Dendritic cell treated with granulocyte-macrophage colony-stimulating factor and Interleukin-4, amounts not matched to agents 40 ng/mL and 50 ng/mL, for 4 days (primary cell): Measurements from ENCODE around the gene PIH1D1.
A peak's percentile ranks its signal among the peaks of the same experiment; 100 is the strongest.
"Not testable (repeated sequence)": the region's sequence is repeated elsewhere in the genome, so short reads cannot be mapped to it uniquely, and the experiment has no call there.

ENCODE experiments used
- H3K27ac Mint-ChIP-seq: one replicate; pipeline ENCODE4 v1.8.0; 2022; ENCODE audit warnings: mild to moderate bottlenecking, mixed read lengths
- H3K27me3 Mint-ChIP-seq: one replicate; pipeline ENCODE4 v1.8.0; 2022; ENCODE audit warnings: mild to moderate bottlenecking, mixed read lengths
- H3K36me3 Mint-ChIP-seq: one replicate; pipeline ENCODE4 v1.8.0; 2022; ENCODE audit warnings: low read depth, mixed read lengths
- H3K4me1 Mint-ChIP-seq: one replicate; pipeline ENCODE4 v1.8.0; 2022; ENCODE audit warnings: low read depth, mixed read lengths
- H3K4me3 Mint-ChIP-seq: one replicate; pipeline ENCODE4 v1.8.0; 2022; ENCODE audit warnings: mild to moderate bottlenecking, moderate library complexity, mixed read lengths
- H3K9me3 Mint-ChIP-seq: one replicate; pipeline ENCODE4 v1.8.0; 2022; ENCODE audit warnings: mixed read lengths
- intact Hi-C: fragments of 100-400 bp; cut with micrococcal nuclease; formaldehyde crosslinking; loops from one replicate; pipeline ENCODE4 v1.15.0; 2022

PIH1D1 gene

GRCh38 chr19:49473501-49473867 is 21.9 kb upstream of the PIH1D1 start:
- H3K9me3 Mint-ChIP-seq, intact Hi-C loops: not testable (repeated sequence)
- peaks cover 17% of the 10 kb centered on the region for H3K27me3 Mint-ChIP-seq
- peaks cover 60% of the 10 kb centered on the region for H3K4me1 Mint-ChIP-seq
- H3K36me3 Mint-ChIP-seq = peaks cover 28% of the 10 kb centered on the region
- peak overlapping the region; percentile 93 for H3K4me3 Mint-ChIP-seq
- peak overlapping the region; percentile 90 for H3K27ac Mint-ChIP-seq

- intact Hi-C loops = no loop called here
- H3K4me3 Mint-ChIP-seq = no peak overlapping the region
- H3K4me1 Mint-ChIP-seq = peaks cover 63% of the 10 kb centered on the region
- peaks cover 33% of the 10 kb centered on the region for H3K36me3 Mint-ChIP-seq
- H3K9me3 Mint-ChIP-seq = no peaks in the 10 kb centered on the region
- peak overlapping the region; percentile 90 for H3K27ac Mint-ChIP-seq
- H3K27me3 Mint-ChIP-seq = peaks cover 17% of the 10 kb centered on the region
Measured at GRCh38 chr19:49472936-49473335, 21.3 kb upstream of the PIH1D1 start.

GRCh38 chr19:49470615-49470978 is 19.0 kb upstream of the PIH1D1 start:
- Mint-ChIP-seq H3K36me3 (peaks cover 54% of the 10 kb centered on the region), H3K4me3 (no peak overlapping the region), H3K27me3 (peaks cover 14% of the 10 kb centered on the region), H3K4me1 (peaks cover 54% of the 10 kb centered on the region), H3K9me3 (no peaks in the 10 kb centered on the region), H3K27ac (peak overlapping the region; percentile 71)
- intact Hi-C loops = no loop called here

- H3K9me3 Mint-ChIP-seq = no peaks in the 10 kb centered on the region
- intact Hi-C loops = no loop called here
- H3K27me3 Mint-ChIP-seq = peaks cover 8% of the 10 kb centered on the region
- peak overlapping the region; percentile 71 for H3K27ac Mint-ChIP-seq
- peaks cover 48% of the 10 kb centered on the region for H3K4me1 Mint-ChIP-seq
- H3K36me3 Mint-ChIP-seq = peaks cover 60% of the 10 kb centered on the region
- no peak overlapping the region for H3K4me3 Mint-ChIP-seq
Measured at GRCh38 chr19:49469828-49470614, 18.4 kb upstream of the PIH1D1 start.

- peaks cover 71% of the 10 kb centered on the region for H3K36me3 Mint-ChIP-seq
- intact Hi-C loops = no loop called here
- no peaks in the 10 kb centered on the region for H3K27me3 Mint-ChIP-seq
- no peaks in the 10 kb centered on the region for H3K9me3 Mint-ChIP-seq
- H3K4me3 Mint-ChIP-seq = no peak overlapping the region
- peak overlapping the region; percentile 71 for H3K27ac Mint-ChIP-seq
- H3K4me1 Mint-ChIP-seq = peaks cover 37% of the 10 kb centered on the region
Measured at GRCh38 chr19:49468746-49469447, 17.3 kb upstream of the PIH1D1 start.

- peak overlapping the region; percentile 71 for H3K27ac Mint-ChIP-seq
- intact Hi-C loops = no loop called here
- no peaks in the 10 kb centered on the region for H3K27me3 Mint-ChIP-seq
- no peaks in the 10 kb centered on the region for H3K9me3 Mint-ChIP-seq
- peaks cover 34% of the 10 kb centered on the region for H3K4me1 Mint-ChIP-seq
- no peak overlapping the region for H3K4me3 Mint-ChIP-seq
- H3K36me3 Mint-ChIP-seq = peaks cover 76% of the 10 kb centered on the region
Measured at GRCh38 chr19:49468199-49468598, 16.6 kb upstream of the PIH1D1 start.

GRCh38 chr19:49465371-49465770 is 13.8 kb upstream of the PIH1D1 start:
- H3K9me3 Mint-ChIP-seq = no peaks in the 10 kb centered on the region
- H3K36me3 Mint-ChIP-seq = peaks cover 87% of the 10 kb centered on the region
- H3K4me3 Mint-ChIP-seq = no peak overlapping the region
- no peaks in the 10 kb centered on the region for H3K27me3 Mint-ChIP-seq
- intact Hi-C loops = no loop called here
- peaks cover 22% of the 10 kb centered on the region for H3K4me1 Mint-ChIP-seq
- H3K27ac Mint-ChIP-seq = no peak overlapping the region

GRCh38 chr19:49463960-49464740 is 12.5 kb upstream of the PIH1D1 start:
- Mint-ChIP-seq H3K36me3 (peaks cover 90% of the 10 kb centered on the region), H3K4me1 (peaks cover 10% of the 10 kb centered on the region), H3K27ac (no peak overlapping the region), H3K4me3 (no peak overlapping the region), H3K27me3 (no peaks in the 10 kb centered on the region), H3K9me3 (no peaks in the 10 kb centered on the region)
- intact Hi-C loops = no loop called here

- peaks cover 4% of the 10 kb centered on the region for H3K4me1 Mint-ChIP-seq
- H3K27ac Mint-ChIP-seq = no peak overlapping the region
- no peaks in the 10 kb centered on the region for H3K9me3 Mint-ChIP-seq
Measured at GRCh38 chr19:49462492-49462891, 10.9 kb upstream of the PIH1D1 start.

GRCh38 chr19:49461656-49462055 is 10.0 kb upstream of the PIH1D1 start:
- intact Hi-C loops = no loop called here
- H3K4me1 Mint-ChIP-seq = peaks cover 12% of the 10 kb centered on the region
- no peak overlapping the region for H3K27ac Mint-ChIP-seq
- no peak overlapping the region for H3K4me3 Mint-ChIP-seq
- H3K27me3 Mint-ChIP-seq = no peaks in the 10 kb centered on the region
- no peaks in the 10 kb centered on the region for H3K9me3 Mint-ChIP-seq
- peaks cover 87% of the 10 kb centered on the region for H3K36me3 Mint-ChIP-seq

More at GRCh38 chr19:49462492-49462891, 10.9 kb upstream of the PIH1D1 start:
- H3K36me3 Mint-ChIP-seq = peaks cover 86% of the 10 kb centered on the region
- no peak overlapping the region for H3K4me3 Mint-ChIP-seq
- intact Hi-C loops = no loop called here
- H3K27me3 Mint-ChIP-seq = no peaks in the 10 kb centered on the region

- peaks cover 87% of the 10 kb centered on the region for H3K36me3 Mint-ChIP-seq
- intact Hi-C loops, H3K9me3 Mint-ChIP-seq, H3K4me3 Mint-ChIP-seq, H3K27me3 Mint-ChIP-seq, H3K27ac Mint-ChIP-seq: not testable (repeated sequence)
- peaks cover 16% of the 10 kb centered on the region for H3K4me1 Mint-ChIP-seq
Measured at GRCh38 chr19:49461130-49461529, 9.5 kb upstream of the PIH1D1 start.

- H3K9me3 Mint-ChIP-seq = no peaks in the 10 kb centered on the region
- H3K27ac Mint-ChIP-seq = peak overlapping the region; percentile 22
- no peak overlapping the region for H3K4me3 Mint-ChIP-seq
Measured at GRCh38 chr19:49459388-49459787, 7.8 kb upstream of the PIH1D1 start.

GRCh38 chr19:49458567-49458903 is 6.9 kb upstream of the PIH1D1 start:
- no peak overlapping the region for H3K4me3 Mint-ChIP-seq
- no peaks in the 10 kb centered on the region for H3K9me3 Mint-ChIP-seq
- H3K36me3 Mint-ChIP-seq = peaks cover 82% of the 10 kb centered on the region
- H3K27me3 Mint-ChIP-seq = no peaks in the 10 kb centered on the region
- intact Hi-C loops = no loop called here
- H3K27ac Mint-ChIP-seq = peak overlapping the region; percentile 18
- peaks cover 30% of the 10 kb centered on the region for H3K4me1 Mint-ChIP-seq

More at GRCh38 chr19:49459388-49459787, 7.8 kb upstream of the PIH1D1 start:
- Mint-ChIP-seq H3K27me3 (no peaks in the 10 kb centered on the region), H3K4me1 (peaks cover 24% of the 10 kb centered on the region), H3K36me3 (peaks cover 82% of the 10 kb centered on the region)
- intact Hi-C loops = no loop called here

GRCh38 chr19:49456326-49456725 is 4.7 kb upstream of the PIH1D1 start:
- H3K27me3 Mint-ChIP-seq = no peaks in the 10 kb centered on the region
- no peak overlapping the region for H3K4me3 Mint-ChIP-seq
- H3K36me3 Mint-ChIP-seq = peaks cover 78% of the 10 kb centered on the region
- H3K4me1 Mint-ChIP-seq = peaks cover 33% of the 10 kb centered on the region
- intact Hi-C loops = no loop called here
- peak overlapping the region; percentile 18 for H3K27ac Mint-ChIP-seq
- no peaks in the 10 kb centered on the region for H3K9me3 Mint-ChIP-seq
